HUES6 (cell line): Measurements from ENCODE around the gene IL24.

Source experiments
- H3K27ac ChIP-seq: 2 replicates; pipeline ENCODE4 v1.7.0; 2013; ENCODE audit warnings: low read depth, mild to moderate bottlenecking, low read length, inconsistent platforms
- H3K27me3 ChIP-seq: 2 replicates; pipeline ENCODE4 v1.6.1; 2013; ENCODE audit warnings: low read length; ENCODE audit not compliant: control insufficient read depth, insufficient read depth
- H3K36me3 ChIP-seq: 2 replicates; pipeline ENCODE4 v1.6.1; 2013; ENCODE audit warnings: low read length; ENCODE audit not compliant: control insufficient read depth, insufficient read depth
- H3K4me1 ChIP-seq: 2 replicates; pipeline ENCODE4 v1.6.1; 2013; ENCODE audit warnings: low read length; ENCODE audit not compliant: control insufficient read depth, insufficient read depth
- H3K4me3 ChIP-seq: 2 replicates; pipeline ENCODE4 v1.5.1; 2013; ENCODE audit warnings: low read depth, low read length
- H3K9ac ChIP-seq: one replicate; pipeline ENCODE4 v1.6.1; 2013; ENCODE audit warnings: mild to moderate bottlenecking, low read length
- H3K9me3 ChIP-seq: 2 replicates; pipeline ENCODE4 v1.6.1; 2013; ENCODE audit warnings: low read depth, low read length; ENCODE audit not compliant: control insufficient read depth, insufficient read depth

The IL24 gene

DNA sequence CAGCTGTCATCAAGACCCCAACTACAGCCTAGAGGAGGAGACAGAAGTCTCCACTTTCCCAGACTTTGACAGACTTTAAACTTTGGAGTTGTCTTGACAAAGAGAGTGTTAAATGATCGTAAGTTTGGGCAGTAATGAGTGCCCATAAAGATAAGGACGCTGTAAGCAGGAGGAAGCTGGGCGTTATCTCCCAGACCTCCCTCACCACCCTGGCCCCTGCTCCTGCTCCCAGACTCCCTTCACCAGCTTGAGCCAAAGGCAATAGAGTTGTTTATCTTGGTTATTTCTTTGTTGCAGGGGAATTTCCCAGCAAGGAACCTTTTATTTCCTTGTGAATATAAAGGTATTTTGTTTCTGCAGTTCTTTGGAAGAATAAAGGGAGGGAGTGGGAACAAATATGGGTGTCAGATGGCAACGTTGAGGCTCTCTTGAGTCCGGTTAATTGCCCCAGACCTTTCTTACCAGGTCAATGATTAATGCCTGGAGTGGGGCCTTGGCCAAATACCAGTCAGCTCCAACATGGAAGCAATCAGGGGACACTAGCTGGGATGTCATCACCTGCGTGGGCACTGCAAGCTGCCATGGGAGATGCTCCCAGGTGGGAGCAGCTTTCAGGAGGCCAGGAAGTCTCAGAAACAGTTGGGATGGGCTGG is 44.6 kb downstream of the IL24 start:
- H3K4me1 ChIP-seq = no peaks in the 10 kb centered on the region
- H3K9ac ChIP-seq = no peak overlapping the region
- H3K36me3 ChIP-seq = no peaks in the 10 kb centered on the region
- H3K9me3 ChIP-seq = no peaks in the 10 kb centered on the region
- peaks cover 13% of the 10 kb centered on the region; the same call in 1 of the 2 replicates for H3K27me3 ChIP-seq
- H3K27ac ChIP-seq = no peak overlapping the region
- H3K4me3 ChIP-seq = no peak overlapping the region

- Histone ChIP-seq H3K4me1 (no peaks in the 10 kb centered on the region), H3K4me3 (no peak overlapping the region), H3K27ac (no peak overlapping the region), H3K27me3 (peaks cover 15% of the 10 kb centered on the region; the same call in 1 of the 2 replicates), H3K9me3 (no peaks in the 10 kb centered on the region), H3K36me3 (no peaks in the 10 kb centered on the region), H3K9ac (no peak overlapping the region)
Measured at GRCh38 chr1:206944703-206945102, 47.5 kb downstream of the IL24 start.

- no peak overlapping the region for H3K4me3 ChIP-seq
- H3K9ac ChIP-seq = no peak overlapping the region
- peaks cover 15% of the 10 kb centered on the region; the same call in 1 of the 2 replicates for H3K27me3 ChIP-seq
- no peaks in the 10 kb centered on the region for H3K4me1 ChIP-seq
- no peaks in the 10 kb centered on the region for H3K36me3 ChIP-seq
- H3K27ac ChIP-seq = no peak overlapping the region
- peaks cover 2% of the 10 kb centered on the region; the same call in 1 of the 2 replicates for H3K9me3 ChIP-seq
Measured at GRCh38 chr1:206945779-206946178, 48.5 kb downstream of the IL24 start.

DNA sequence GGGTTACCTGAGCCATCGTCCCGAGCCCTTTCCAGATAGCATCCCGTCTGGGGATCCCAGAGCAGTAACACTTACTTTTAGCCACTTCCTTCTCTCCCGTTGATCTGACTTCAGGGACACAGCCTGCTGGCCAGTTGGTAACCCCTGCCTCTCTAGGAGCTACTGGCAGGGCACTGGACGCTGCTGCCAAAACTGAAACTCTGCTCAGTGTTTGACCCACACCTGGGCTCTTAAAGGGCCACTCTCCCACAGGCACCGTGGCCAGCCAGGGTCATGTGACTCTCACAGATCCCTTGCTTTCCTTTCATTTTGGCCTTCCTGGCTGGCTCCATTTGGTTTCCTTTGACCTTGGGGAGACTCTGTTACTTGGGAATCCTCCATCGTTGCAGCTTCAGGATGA is 49.0 kb downstream of the IL24 start, which contains the start of gene PIGR:
Gene PIGR (minus strand): TSS at position 206 of the 400 bp plus-strand sequence. CDS start 5,935 bp downstream, outside the sequence.
- H3K27me3 ChIP-seq = peaks cover 15% of the 10 kb centered on the region; the same call in 1 of the 2 replicates
- H3K9me3 ChIP-seq = peaks cover 2% of the 10 kb centered on the region; the same call in 1 of the 2 replicates
- H3K9ac ChIP-seq = no peak within 1 kb of the TSS
- H3K27ac ChIP-seq = no peak within 1 kb of the TSS
- no peaks in the 10 kb centered on the region for H3K36me3 ChIP-seq
- H3K4me3 ChIP-seq = no peak within 1 kb of the TSS
- H3K4me1 ChIP-seq = no peaks in the 10 kb centered on the region

DNA sequence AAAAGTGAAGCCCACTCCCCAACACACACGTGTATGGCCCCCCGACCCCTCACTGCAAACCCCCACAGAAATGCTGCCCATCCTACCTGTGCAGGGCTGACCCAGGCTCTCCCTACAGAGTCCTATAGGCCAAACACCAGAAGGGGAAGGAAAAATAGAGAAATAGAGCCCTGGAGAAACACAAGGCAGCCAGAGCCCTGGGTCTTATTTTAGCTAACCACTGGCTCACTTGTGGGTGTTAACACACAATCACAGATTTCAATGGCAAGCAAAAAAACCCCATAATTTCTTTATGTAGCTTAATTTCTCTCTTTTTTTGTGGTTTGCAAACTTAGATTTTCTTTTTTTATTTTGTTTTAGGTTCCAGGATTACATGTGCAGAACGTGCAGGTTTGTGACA is 50.0 kb downstream of the IL24 start:
- Histone ChIP-seq H3K27ac (no peak overlapping the region), H3K4me1 (no peaks in the 10 kb centered on the region), H3K27me3 (peaks cover 15% of the 10 kb centered on the region; the same call in 1 of the 2 replicates), H3K9me3 (peaks cover 2% of the 10 kb centered on the region; the same call in 1 of the 2 replicates), H3K4me3 (no peak overlapping the region), H3K9ac (no peak overlapping the region), H3K36me3 (no peaks in the 10 kb centered on the region)

GRCh38 chr1:206949208-206949607 is 52.0 kb downstream of the IL24 start:
- H3K9me3 ChIP-seq = peaks cover 2% of the 10 kb centered on the region; the same call in 1 of the 2 replicates
- H3K36me3 ChIP-seq = no peaks in the 10 kb centered on the region
- no peak overlapping the region for H3K9ac ChIP-seq

GRCh38 chr1:206949641-206950040 is 52.4 kb downstream of the IL24 start:
- Histone ChIP-seq H3K4me3 (no peak overlapping the region), H3K27me3 (peaks cover 4% of the 10 kb centered on the region; the same call in 1 of the 2 replicates), H3K9me3 (peaks cover 2% of the 10 kb centered on the region; the same call in 1 of the 2 replicates), H3K4me1 (no peaks in the 10 kb centered on the region), H3K36me3 (no peaks in the 10 kb centered on the region), H3K9ac (no peak overlapping the region), H3K27ac (no peak overlapping the region)

More at GRCh38 chr1:206949208-206949607, 52.0 kb downstream of the IL24 start:
- Histone ChIP-seq H3K27me3 (peaks cover 4% of the 10 kb centered on the region; the same call in 1 of the 2 replicates), H3K4me1 (no peaks in the 10 kb centered on the region), H3K4me3 (no peak overlapping the region), H3K27ac (no peak overlapping the region)

DNA sequence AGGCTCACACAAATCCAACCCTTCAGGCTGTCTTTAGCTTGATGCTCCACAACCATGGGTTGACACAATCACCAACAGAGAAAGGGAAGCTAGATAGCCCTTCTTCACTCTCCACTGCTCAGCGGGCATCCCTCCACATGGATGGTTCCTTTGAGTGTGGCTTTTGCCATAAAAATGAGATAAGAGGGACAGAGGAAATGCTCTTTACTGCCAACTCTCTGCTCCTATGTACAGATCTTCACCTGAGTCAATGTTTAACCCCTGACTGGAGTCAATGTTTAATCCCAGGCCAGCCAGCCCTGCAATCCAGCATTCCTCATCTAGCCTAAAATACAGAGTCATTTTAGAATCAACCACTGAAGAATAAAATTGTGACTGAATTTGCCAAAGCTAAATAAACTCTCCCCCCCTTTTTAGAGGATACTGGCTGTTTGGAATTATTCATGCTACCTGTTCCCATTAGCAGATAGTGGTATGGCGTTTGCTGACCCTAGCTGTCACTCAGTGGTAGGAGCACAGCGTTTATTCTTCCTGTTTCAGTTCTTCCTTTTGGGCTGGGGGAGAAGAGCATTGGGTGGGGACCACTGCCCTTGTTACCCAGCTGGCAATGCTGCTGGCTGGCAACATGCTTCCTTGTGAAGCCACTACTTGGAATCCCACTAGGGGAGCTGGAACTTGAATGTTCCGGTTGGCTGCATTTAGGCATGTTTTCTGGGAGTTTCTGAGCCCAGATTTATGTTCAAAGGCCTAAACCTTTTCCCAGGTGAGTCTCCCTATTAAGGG is 54.3 kb downstream of the IL24 start:
- Histone ChIP-seq H3K4me3 (no peak overlapping the region), H3K4me1 (no peaks in the 10 kb centered on the region; the same call in 1 of the 2 replicates), H3K9me3 (peaks cover 2% of the 10 kb centered on the region; the same call in 1 of the 2 replicates), H3K9ac (no peak overlapping the region), H3K27me3 (peaks cover 8% of the 10 kb centered on the region; the same call in 1 of the 2 replicates), H3K27ac (no peak overlapping the region), H3K36me3 (no peaks in the 10 kb centered on the region)

DNA sequence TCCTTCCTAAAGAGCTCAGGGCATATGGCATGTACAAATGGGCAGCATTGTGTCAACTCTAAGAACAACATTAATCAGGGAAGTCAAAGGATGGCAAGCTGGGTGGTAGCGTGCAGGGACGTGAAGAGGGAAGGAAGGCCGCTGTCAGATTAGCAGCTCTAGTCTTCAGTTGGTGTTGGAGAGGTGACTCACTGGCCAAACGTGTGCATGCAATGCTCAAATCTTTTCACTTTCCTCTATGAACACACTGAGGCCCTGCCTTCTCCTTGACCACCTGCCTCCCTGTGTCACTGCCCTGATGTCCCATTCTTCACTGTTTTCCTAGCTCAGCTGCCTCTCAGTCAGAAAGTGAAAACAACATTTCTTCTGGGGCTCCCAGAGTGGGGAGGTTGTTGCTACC is 54.9 kb downstream of the IL24 start:
- H3K9ac ChIP-seq = no peak overlapping the region
- H3K36me3 ChIP-seq = no peaks in the 10 kb centered on the region
- H3K4me1 ChIP-seq = no peaks in the 10 kb centered on the region; the same call in 1 of the 2 replicates
- H3K4me3 ChIP-seq = no peak overlapping the region
- no peak overlapping the region for H3K27ac ChIP-seq
- H3K9me3 ChIP-seq = peaks cover 2% of the 10 kb centered on the region; the same call in 1 of the 2 replicates
- H3K27me3 ChIP-seq = peaks cover 8% of the 10 kb centered on the region; the same call in 1 of the 2 replicates

DNA sequence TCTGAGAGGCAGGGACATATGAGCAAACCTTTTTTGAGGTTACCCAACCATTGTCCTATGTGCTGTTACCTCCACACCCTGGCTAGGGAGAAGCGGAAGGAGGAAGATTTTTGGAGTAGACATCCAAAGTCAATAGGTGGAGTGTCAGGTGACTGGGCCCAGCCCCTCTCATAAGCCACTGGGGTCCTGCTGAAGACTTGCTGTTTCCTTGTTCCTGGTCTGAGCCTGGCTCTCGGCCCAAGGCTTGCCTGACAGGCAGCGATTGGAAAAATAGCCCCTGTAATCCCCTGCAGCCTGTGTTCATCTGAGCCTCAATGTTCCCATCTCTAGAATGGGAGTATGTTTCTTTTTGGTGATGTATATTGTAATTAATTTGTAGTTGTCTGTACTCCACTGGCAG is 55.9 kb downstream of the IL24 start:
- no peak overlapping the region for H3K4me3 ChIP-seq
- H3K9ac ChIP-seq = no peak overlapping the region
- peaks cover 2% of the 10 kb centered on the region; the same call in 1 of the 2 replicates for H3K9me3 ChIP-seq
- H3K4me1 ChIP-seq = no peaks in the 10 kb centered on the region; the same call in 1 of the 2 replicates
- no peak overlapping the region for H3K27ac ChIP-seq
- H3K36me3 ChIP-seq = no peaks in the 10 kb centered on the region
- H3K27me3 ChIP-seq = peaks cover 8% of the 10 kb centered on the region; the same call in 1 of the 2 replicates
